ENCODE measurements around the gene CLEC12A.

DNA sequence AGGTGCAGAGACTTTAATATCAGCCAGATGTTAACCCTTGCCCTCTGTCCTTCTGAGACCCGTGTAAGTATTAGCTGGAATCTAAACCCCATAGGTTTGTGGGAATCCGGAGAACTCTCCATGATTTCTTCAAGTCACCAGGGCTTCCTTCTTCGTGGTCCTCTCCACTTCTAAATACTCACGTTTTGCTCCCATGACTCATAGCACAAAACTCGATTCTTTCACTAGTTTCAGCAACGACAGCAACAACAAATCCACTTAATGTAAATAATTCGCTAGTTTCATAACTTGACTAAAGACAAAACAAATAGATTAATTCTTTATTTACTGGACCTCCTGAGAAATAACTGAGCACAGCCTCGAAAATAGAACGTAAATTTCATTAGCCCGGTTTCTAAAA, 34.6 kb upstream of the CLEC12A start:
- TF ChIP-seq CTCF (IDR thresholded peaks at IDR 0.05) (no peak), POLR2A (IDR thresholded peaks at IDR 0.05) (no peak)

Data from adrenal gland (tissue), 5 donors.